ENCODE results near the gene COL16A1. TPM values are rescaled to one million over a fixed set of nuclear protein-coding genes. Genes with fewer than 3 reads are reported as not detected.
A peak's percentile ranks its signal among the peaks of the same experiment; 100 is the strongest.
"Not testable (repeated sequence)": the region's sequence is repeated elsewhere in the genome, so short reads cannot be mapped to it uniquely, and the experiment has no call there.

The COL16A1 gene
- total RNA-seq, 2 experiments from 2014 or later = not detected

DNA sequence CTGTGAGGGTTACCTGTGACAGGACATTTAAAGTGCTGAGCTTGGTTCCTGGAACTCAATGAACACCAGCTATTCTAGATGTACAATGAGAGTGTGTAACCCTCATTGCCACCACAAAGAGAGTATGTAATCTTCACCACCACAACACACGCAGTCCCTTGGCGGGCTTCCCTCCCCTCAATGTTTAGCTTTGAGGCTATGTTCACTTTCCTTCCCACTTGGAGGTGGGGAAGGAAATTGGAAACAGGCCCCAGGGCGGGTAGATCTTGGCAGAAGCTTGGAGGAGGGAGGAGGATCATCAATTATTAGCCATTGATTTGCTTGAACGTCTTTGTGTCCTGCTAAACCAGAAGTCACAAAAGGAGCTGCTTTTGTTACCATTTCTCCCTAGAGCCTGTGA, 8.3 kb upstream of the COL16A1 start:
- ChIA-PET CTCF (interaction anchor here (1.2 to 2.5 kb wide), 4 partner anchors 13 to 40 kb away, joined by 3 to 7 read pairs (median 4); no protein-coding TSS in a partner anchor), POLR2A (no interaction called here)
- no peak overlapping the region for H3K4me3 Mint-ChIP-seq
- H3K36me3 Mint-ChIP-seq (ENCODE audit: low read depth) = no peaks in the 10 kb centered on the region
- peaks cover 44% of the 10 kb centered on the region for H3K27me3 Mint-ChIP-seq
- no peak overlapping the region for H3K27ac Mint-ChIP-seq
- H3K4me1 Mint-ChIP-seq = peaks cover 20% of the 10 kb centered on the region
- no peak for DNase-seq
- H3K9me3 Mint-ChIP-seq = no peaks in the 10 kb centered on the region

DNA sequence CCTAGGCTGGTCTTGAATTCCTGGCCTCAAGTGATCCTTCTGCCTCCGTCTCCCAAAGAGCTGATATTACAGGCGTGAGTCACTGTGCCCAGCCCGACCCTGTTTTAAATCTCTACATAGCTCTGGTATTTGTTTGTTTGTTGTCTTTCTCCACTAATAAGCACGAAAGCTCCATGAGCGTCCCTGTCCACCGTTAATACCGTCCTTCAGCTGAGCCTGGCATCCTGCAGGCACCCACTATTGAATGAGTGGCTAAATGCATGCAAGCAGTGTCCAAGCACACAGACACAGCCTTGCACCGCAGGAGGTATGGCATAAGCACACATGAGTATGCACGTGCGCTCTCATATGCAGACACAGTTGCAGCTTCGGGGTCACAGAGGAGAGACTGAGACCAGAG, 4.5 kb upstream of the COL16A1 start:
- no peaks in the 10 kb centered on the region for H3K36me3 Mint-ChIP-seq (ENCODE audit: low read depth)
- H3K27me3 Mint-ChIP-seq = peaks cover 34% of the 10 kb centered on the region
- H3K27ac Mint-ChIP-seq = no peak overlapping the region
- CTCF ChIA-PET = interaction anchor here (1.1 to 1.6 kb wide), 2 partner anchors 13 to 81 kb away, joined by 4 read pairs; no protein-coding TSS in a partner anchor
- H3K4me3 Mint-ChIP-seq = no peak overlapping the region
- peaks cover 24% of the 10 kb centered on the region for H3K4me1 Mint-ChIP-seq
- DNase-seq = no peak
- POLR2A ChIA-PET = no interaction called here
- no peaks in the 10 kb centered on the region for H3K9me3 Mint-ChIP-seq

- peaks cover 24% of the 10 kb centered on the region for H3K4me1 Mint-ChIP-seq
- ChIA-PET POLR2A (no interaction called here), CTCF (interaction anchor here (0.7 to 1.1 kb wide), 2 partner anchors 82 to 458 kb away, joined by 3 to 4 read pairs; no protein-coding TSS in a partner anchor)
- no peak overlapping the region for H3K27ac Mint-ChIP-seq
- no peaks in the 10 kb centered on the region for H3K9me3 Mint-ChIP-seq
- peaks cover 35% of the 10 kb centered on the region for H3K27me3 Mint-ChIP-seq
- H3K4me3 Mint-ChIP-seq = no peak overlapping the region
- no peaks in the 10 kb centered on the region for H3K36me3 Mint-ChIP-seq (ENCODE audit: low read depth)
- DNase-seq = no peak
Observed at GRCh38 chr1:31707711-31708110, 3.9 kb upstream of the COL16A1 start.

DNA sequence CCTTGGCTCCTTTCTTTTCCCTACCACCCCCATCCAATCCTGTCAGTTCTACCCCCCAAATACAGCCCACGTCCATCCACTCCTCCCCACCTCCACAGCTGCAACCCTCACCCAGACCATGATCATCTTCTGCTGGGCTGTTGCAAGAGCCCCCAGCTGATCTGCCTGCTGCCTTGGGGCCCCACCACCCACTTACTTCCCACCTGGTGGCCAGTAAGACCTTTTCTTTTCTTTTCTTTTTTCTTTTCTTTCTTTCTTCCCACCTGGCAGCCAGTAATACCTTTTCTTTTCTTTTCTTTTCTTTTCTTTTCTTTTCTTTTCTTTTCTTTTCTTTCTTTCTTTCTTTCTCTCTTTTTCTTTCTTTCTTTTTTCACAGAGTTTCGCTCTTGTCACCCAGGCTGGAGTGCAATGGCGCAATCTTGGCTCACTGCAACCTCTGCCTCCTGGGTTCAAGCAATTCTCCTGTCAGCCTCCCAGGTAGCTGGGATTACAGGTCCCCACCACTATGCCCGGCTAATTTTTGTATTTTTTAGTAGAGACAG, 3.3 kb upstream of the COL16A1 start:
- POLR2A ChIA-PET; H3K4me3 Mint-ChIP-seq; H3K36me3 Mint-ChIP-seq (ENCODE audit: low read depth); DNase-seq; H3K27ac Mint-ChIP-seq; H3K9me3 Mint-ChIP-seq: not testable (repeated sequence)
- Mint-ChIP-seq H3K4me1 (peaks cover 24% of the 10 kb centered on the region), H3K27me3 (peaks cover 34% of the 10 kb centered on the region)
- CTCF ChIA-PET = interaction anchor here (0.7 to 1.1 kb wide), 2 partner anchors 82 to 457 kb away, joined by 3 to 4 read pairs; no protein-coding TSS in a partner anchor

DNA sequence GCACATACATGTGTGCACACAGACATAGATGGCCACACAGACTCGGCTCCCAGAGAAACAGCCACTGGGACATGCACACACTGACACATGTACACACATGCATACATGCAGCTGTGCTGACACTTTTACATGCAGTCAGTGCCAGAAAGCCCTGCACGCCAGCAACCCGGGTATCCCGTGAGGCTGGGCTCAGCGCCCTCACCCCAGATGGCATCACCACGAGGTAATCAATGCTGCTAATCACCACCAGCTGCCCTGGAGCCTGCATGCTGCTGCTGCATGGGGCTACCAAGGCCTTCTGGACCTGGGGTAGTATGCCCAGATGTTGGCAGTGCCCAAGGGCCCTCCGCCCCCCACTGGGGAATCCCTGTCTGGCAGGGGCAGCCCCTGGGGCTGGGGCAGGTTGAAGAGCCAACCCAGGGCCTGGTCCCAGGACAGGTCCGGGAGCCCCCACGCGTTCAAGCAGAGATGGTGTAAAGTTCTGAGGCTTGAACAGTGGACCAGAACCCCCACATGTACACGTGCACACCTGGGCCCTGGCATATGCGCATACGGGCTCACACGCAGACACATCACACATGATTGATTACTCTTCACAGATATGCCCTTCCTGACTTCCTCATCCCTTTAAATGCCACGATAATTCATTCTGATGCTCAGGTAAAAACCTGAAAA, 2.7 kb upstream of the COL16A1 start:
- POLR2A ChIA-PET = no interaction called here
- DNase-seq = no peak
- no peak overlapping the region for H3K4me3 Mint-ChIP-seq
- CTCF ChIA-PET = no interaction called here
- peaks cover 36% of the 10 kb centered on the region for H3K27me3 Mint-ChIP-seq
- H3K4me1 Mint-ChIP-seq = peaks cover 24% of the 10 kb centered on the region
- no peaks in the 10 kb centered on the region for H3K36me3 Mint-ChIP-seq (ENCODE audit: low read depth)
- no peaks in the 10 kb centered on the region for H3K9me3 Mint-ChIP-seq
- H3K27ac Mint-ChIP-seq = no peak overlapping the region

DNA sequence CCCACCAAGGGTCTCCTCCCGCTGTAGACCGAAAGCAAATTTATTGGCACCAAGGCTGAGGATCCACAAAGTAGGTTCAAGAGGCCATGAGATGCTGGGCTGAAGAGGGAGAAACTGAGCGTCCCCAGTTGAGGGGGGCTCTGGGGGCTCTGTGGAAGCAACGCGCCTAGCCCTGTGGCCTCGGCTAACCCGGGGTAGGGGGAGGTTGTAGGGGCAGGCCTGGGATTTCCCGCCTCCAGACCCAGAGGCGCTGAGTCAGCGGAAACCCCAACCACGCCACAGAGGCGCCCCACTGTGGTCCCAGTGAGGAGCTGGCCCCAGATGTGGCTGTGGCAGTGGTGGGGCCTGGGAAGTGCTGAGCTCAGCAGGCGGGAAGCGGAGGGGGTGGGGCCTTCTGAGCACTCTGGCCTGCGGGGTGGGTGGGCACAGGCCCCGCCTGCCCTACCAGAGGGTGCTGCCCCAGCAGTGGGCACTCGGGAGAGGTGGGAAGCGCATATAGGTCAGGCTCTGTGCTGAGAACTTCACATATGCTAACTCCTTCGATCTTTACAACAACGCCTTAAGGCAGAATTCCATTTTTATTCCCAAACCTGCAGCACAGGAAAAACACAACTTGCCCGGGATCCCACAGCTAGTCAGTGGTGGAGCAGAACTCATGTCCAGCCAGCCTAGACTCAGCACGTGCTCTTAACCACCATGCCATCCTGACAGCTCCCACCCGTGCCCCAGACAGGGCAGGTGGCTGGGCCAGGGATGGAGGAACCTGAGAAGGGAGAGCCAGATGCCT, 1.5 kb upstream of the COL16A1 start:
- no peak overlapping the region for H3K4me3 Mint-ChIP-seq
- peaks cover 36% of the 10 kb centered on the region for H3K27me3 Mint-ChIP-seq
- CTCF ChIA-PET = interaction anchor here (1.0 to 1.8 kb wide), 6 partner anchors 10 to 111 kb away, joined by 3 to 6 read pairs (median 4); partner anchors contain the start of gene SPOCD1
- H3K4me1 Mint-ChIP-seq = peaks cover 24% of the 10 kb centered on the region
- no peaks in the 10 kb centered on the region for H3K36me3 Mint-ChIP-seq (ENCODE audit: low read depth)
- peak; percentile 59 for DNase-seq
- POLR2A ChIA-PET = no interaction called here
- H3K9me3 Mint-ChIP-seq = no peaks in the 10 kb centered on the region
- H3K27ac Mint-ChIP-seq = no peak overlapping the region

DNA sequence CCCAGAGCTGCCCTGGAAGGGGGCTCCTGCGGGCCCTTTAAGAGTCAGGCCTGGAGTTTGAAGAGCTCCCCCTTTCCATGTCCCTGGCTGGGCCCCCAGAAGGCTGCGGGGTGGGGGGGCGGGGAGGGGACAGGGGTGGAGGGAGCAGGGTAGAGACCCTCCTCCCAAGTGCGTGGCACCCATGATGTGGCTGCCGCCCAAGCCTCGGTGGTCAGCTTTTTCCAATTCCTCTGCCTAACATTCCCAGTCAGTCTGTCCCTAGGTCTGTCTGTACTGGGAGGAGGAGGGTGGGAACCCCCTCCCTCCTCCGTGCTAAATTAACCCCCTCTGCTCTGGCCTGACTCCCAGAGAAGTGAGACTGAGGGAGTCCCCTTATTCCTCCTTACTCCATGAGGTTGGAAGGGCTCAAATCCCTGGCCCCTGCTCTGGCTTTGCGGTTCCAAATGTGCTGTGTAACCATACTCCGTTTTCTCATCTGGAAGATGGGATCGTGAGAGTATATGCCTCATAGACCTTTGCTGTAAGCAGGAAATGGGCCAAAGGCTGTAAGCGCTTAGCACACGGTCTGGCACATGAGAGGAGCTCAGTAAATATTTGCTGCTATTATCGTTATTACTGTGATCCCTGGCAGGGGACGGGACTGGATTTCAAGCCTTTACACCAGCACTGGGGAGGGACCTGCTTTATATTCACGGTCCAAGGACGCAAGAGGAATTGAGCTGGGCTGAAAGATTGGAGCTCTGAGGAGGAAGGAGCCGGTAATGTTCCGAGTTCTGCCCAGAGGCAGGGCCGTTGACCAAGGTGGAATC, 658 bp upstream of the COL16A1 start:
- Mint-ChIP-seq H3K4me1 (peaks cover 29% of the 10 kb centered on the region), H3K4me3 (no peak overlapping the region), H3K27ac (no peak overlapping the region), H3K27me3 (peaks cover 36% of the 10 kb centered on the region), H3K9me3 (no peaks in the 10 kb centered on the region), H3K36me3 (ENCODE audit: low read depth) (no peaks in the 10 kb centered on the region)
- POLR2A ChIA-PET = no interaction called here
- no peak for DNase-seq
- CTCF ChIA-PET = interaction anchor here (0.9 to 1.8 kb wide), 9 partner anchors 9 to 111 kb away, joined by 3 to 6 read pairs (median 4); partner anchors contain the start of gene SPOCD1

GRCh38 chr1:31702836-31703404, 897 bp downstream of the COL16A1 start:
- no peak for DNase-seq
- no peak overlapping the region for H3K27ac Mint-ChIP-seq
- POLR2A ChIA-PET = no interaction called here
- CTCF ChIA-PET = interaction anchor here (0.8 to 1.5 kb wide), 4 partner anchors 8 to 80 kb away, joined by 3 to 4 read pairs (median 4); no protein-coding TSS in a partner anchor
- H3K4me3 Mint-ChIP-seq = no peak overlapping the region
- H3K9me3 Mint-ChIP-seq = no peaks in the 10 kb centered on the region
- H3K36me3 Mint-ChIP-seq (ENCODE audit: low read depth) = no peaks in the 10 kb centered on the region
- H3K27me3 Mint-ChIP-seq = peaks cover 31% of the 10 kb centered on the region
- H3K4me1 Mint-ChIP-seq = peaks cover 31% of the 10 kb centered on the region

- H3K27me3 Mint-ChIP-seq = peaks cover 24% of the 10 kb centered on the region
- CTCF ChIA-PET = interaction anchor here (1.0 to 1.5 kb wide), 4 partner anchors 15 to 90 kb away, joined by 3 to 4 read pairs (median 4); no protein-coding TSS in a partner anchor
- H3K4me1 Mint-ChIP-seq = peaks cover 27% of the 10 kb centered on the region
- no peaks in the 10 kb centered on the region for H3K9me3 Mint-ChIP-seq
- no peaks in the 10 kb centered on the region for H3K36me3 Mint-ChIP-seq (ENCODE audit: low read depth)
- no peak overlapping the region for H3K27ac Mint-ChIP-seq
- DNase-seq = no peak
- no peak overlapping the region for H3K4me3 Mint-ChIP-seq
- POLR2A ChIA-PET = interaction anchor here (0.6 kb wide), 1 partner anchor 493 kb away, joined by 4 read pairs; no protein-coding TSS in a partner anchor
Observed at GRCh38 chr1:31701091-31701736, 2.6 kb downstream of the COL16A1 start.

DNA sequence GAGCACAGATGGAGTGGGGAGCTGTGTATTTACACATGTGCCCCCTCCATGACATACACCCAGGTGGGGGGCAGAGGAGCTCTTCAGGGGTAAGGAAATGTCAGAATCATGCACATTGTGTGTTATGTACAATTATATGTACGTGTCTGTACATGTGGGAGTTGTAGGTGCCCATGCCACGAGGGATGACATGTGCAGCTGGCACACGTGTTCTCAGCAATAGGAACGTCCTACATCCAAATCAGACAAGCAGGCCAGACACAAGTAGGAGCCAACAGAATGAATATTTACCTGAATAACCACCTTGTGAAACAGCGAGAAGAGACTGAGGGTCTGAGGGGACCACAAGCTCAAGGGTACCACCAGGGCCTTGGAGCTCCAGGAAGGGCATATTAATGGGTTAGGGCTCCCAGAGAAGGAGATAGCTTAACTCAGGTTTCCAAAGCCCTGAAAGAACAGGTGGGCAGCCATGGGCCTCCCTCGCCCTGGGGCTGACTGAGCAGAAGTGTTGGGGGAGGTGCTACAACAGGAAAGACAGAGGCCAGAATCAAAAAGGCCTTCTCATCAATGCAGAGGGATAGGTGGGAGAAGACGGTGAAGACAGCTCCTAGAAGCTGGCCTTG, 3.2 kb downstream of the COL16A1 start:
- ChIA-PET POLR2A (no interaction called here), CTCF (interaction anchor here (1.0 to 1.5 kb wide), 3 partner anchors 15 to 90 kb away, joined by 3 to 4 read pairs (median 3); no protein-coding TSS in a partner anchor)
- H3K36me3 Mint-ChIP-seq (ENCODE audit: low read depth) = no peaks in the 10 kb centered on the region
- no peak overlapping the region for H3K27ac Mint-ChIP-seq
- no peaks in the 10 kb centered on the region for H3K9me3 Mint-ChIP-seq
- peaks cover 22% of the 10 kb centered on the region for H3K4me1 Mint-ChIP-seq
- H3K27me3 Mint-ChIP-seq = peaks cover 24% of the 10 kb centered on the region
- H3K4me3 Mint-ChIP-seq = no peak overlapping the region
- DNase-seq = no peak

GRCh38 chr1:31699341-31699891, 4.4 kb downstream of the COL16A1 start:
- H3K4me3 Mint-ChIP-seq = no peak overlapping the region
- ChIA-PET CTCF (no interaction called here), POLR2A (no interaction called here)
- H3K9me3 Mint-ChIP-seq = no peaks in the 10 kb centered on the region
- peaks cover 11% of the 10 kb centered on the region for H3K4me1 Mint-ChIP-seq
- peak; percentile 48 for DNase-seq
- H3K27me3 Mint-ChIP-seq = peaks cover 18% of the 10 kb centered on the region
- H3K27ac Mint-ChIP-seq = peak overlapping the region; percentile 28
- H3K36me3 Mint-ChIP-seq (ENCODE audit: low read depth) = no peaks in the 10 kb centered on the region

Data from activated CD4-positive, alpha-beta T cell treated with anti-CD3 and anti-CD28 coated beads, Interleukin-2, amount 10 ng/mL, durations not matched to agents 7 days and 5 days (primary cell).